ENCODE results near the gene KRT78. TPM values are rescaled to one million over a fixed set of nuclear protein-coding genes. Genes with fewer than 3 reads are reported as not detected.

Gene KRT78
- total RNA-seq, 1 experiment from 2014 or later = not detected

Other genes starting within 250 kb of the KRT78 start
- gene KRT72, start 247.5 kb downstream of the KRT78 start, total RNA-seq (2014; rRNA removed; shearing (Covaris generic)) = not detected in 2 replicates
- not detected in 2 replicates for gene KRT73, start 230.4 kb downstream of the KRT78 start, total RNA-seq (2014; rRNA removed; shearing (Covaris generic))
- gene KRT2, start 196.8 kb downstream of the KRT78 start, total RNA-seq (2014; rRNA removed; shearing (Covaris generic)) = not detected in 2 replicates
- not detected in 2 replicates for gene KRT1, start 168.6 kb downstream of the KRT78 start, total RNA-seq (2014; rRNA removed; shearing (Covaris generic))
- not detected in 2 replicates for gene KRT77, start 145.5 kb downstream of the KRT78 start, total RNA-seq (2014; rRNA removed; shearing (Covaris generic))
- gene KRT76, start 71.6 kb downstream of the KRT78 start, total RNA-seq (2014; rRNA removed; shearing (Covaris generic)) = not detected in 2 replicates
- gene KRT3, start 52.9 kb downstream of the KRT78 start, total RNA-seq (2014; rRNA removed; shearing (Covaris generic)) = 0.13 TPM in 1 of 2 replicates, not detected in the other
- not detected in 2 replicates for gene KRT4, start 34.9 kb downstream of the KRT78 start, total RNA-seq (2014; rRNA removed; shearing (Covaris generic))
- gene KRT79, start 14.7 kb downstream of the KRT78 start, total RNA-seq (2014; rRNA removed; shearing (Covaris generic)) = 0.45 and 1.0 TPM in 2 replicates
- 199 and 204 TPM in 2 replicates for gene KRT8, start 56.1 kb upstream of the KRT78 start, total RNA-seq (2014; rRNA removed; shearing (Covaris generic))
- gene KRT18, start 100.1 kb upstream of the KRT78 start, total RNA-seq (2014; rRNA removed; shearing (Covaris generic)) = 358 and 373 TPM in 2 replicates
- 563 and 574 TPM in 2 replicates for gene EIF4B, start 157.5 kb upstream of the KRT78 start, total RNA-seq (2014; rRNA removed; shearing (Covaris generic))
- gene TNS2, start 201.1 kb upstream of the KRT78 start, total RNA-seq (2014; rRNA removed; shearing (Covaris generic)) = 29.1 and 32.5 TPM in 2 replicates
- 11.4 and 12.7 TPM in 2 replicates for gene SPRYD3, start 230.4 kb upstream of the KRT78 start, total RNA-seq (2014; rRNA removed; shearing (Covaris generic))
- 58.5 and 72.9 TPM in 2 replicates for gene IGFBP6, start 248.7 kb upstream of the KRT78 start, total RNA-seq (2014; rRNA removed; shearing (Covaris generic))

All from HT1080 (cell line).